ENCODE measurements around the gene FYCO1. TPM values are rescaled to one million over a fixed set of nuclear protein-coding genes. Genes with fewer than 3 reads are reported as not detected.

FYCO1 gene
- total RNA-seq, 2 donors from 2014 or later = 15.5 to 26.2 TPM

DNA sequence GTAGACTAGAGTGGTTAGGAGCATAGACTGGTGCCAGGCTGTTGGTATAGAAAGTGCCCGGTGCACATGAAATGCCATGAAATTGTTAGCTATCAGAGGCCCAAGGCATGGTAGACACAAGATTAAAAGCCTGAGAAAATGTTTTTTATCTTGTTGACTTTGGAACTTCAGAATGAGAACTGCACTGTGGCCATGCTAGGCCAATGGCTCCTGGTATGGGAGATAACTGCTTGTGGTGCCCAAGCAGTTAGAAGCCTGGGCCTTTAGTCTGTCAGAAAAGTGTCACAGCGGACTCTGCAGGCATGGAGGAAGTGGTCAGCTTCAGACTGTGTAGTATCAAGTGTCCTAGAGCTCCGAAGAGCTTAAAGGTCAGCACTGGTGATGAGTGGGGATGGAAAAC is 11.9 kb downstream of the FYCO1 start:
- Mint-ChIP-seq H3K4me3 (peak overlapping the region; percentile 15), H3K36me3 (ENCODE audit: low read depth) (peaks cover 67% of the 10 kb centered on the region), H3K27me3 (no peaks in the 10 kb centered on the region), H3K27ac (peak overlapping the region; percentile 32), H3K4me1 (peaks cover 31% of the 10 kb centered on the region), H3K9me3 (no peaks in the 10 kb centered on the region)
- ATAC-seq (replicated peaks) = no peak

DNA sequence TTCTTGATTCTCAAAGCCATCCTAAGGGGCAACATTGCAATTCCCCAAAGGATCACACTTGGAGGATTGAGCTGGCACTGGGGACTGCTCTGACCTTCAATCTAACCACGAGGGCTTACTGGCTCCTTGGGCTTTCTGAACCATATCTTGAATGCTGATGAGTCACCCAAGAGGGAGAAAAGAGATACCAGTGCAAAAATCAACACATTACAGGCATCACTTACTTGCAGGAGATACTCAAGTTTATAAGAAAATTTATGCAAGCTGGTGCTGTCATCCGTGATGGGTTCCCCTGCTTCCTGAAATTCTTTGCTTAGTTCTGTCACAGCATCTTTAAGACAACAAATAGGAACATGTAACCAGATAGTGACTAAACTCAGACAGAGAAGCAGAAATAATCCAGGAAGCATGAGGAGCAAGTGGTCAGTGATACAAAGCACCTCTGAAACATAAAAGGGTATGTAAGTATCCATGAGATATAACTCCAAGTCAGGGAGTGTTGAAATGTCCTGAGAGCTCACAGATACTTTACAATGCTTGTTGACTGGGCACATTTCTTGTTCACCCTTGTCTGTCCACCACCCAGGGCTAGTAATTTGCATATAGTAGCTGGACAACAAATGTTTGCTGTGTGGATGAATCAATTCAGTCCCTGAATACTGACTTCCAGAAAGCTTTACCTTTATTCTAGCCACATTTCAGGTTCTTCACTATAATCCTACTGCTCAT is 14.1 kb downstream of the FYCO1 start:
- Mint-ChIP-seq H3K4me1 (peaks cover 33% of the 10 kb centered on the region), H3K4me3 (peak overlapping the region; percentile 87), H3K9me3 (peaks cover 4% of the 10 kb centered on the region), H3K36me3 (ENCODE audit: low read depth) (peaks cover 88% of the 10 kb centered on the region), H3K27ac (peak overlapping the region; percentile 98), H3K27me3 (no peaks in the 10 kb centered on the region)
- ATAC-seq (replicated peaks) = peak; percentile 71

DNA sequence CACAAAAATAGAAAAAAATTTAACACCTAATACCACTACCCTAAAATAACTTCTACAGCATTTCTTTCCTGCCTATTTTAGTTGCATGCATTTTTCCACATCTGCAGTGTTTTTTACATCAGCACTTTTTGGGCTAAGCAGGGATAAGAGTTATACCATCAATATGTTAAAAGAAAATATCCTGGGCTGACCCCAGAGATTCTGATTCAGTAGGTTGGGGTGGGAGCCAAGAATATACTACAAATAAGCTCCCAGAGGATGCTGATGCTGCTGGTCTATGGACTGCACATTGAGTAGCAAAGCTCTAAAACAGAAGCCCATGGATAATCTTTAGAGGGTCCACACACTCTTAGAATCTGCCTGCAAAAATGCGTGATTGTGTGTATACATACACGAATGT is 14.8 kb downstream of the FYCO1 start:
- H3K9me3 Mint-ChIP-seq = peaks cover 4% of the 10 kb centered on the region
- peaks cover 39% of the 10 kb centered on the region for H3K4me1 Mint-ChIP-seq
- peak overlapping the region; percentile 98 for H3K27ac Mint-ChIP-seq
- ATAC-seq (replicated peaks) = no peak
- H3K4me3 Mint-ChIP-seq = peak overlapping the region; percentile 87
- peaks cover 95% of the 10 kb centered on the region for H3K36me3 Mint-ChIP-seq (ENCODE audit: low read depth)
- no peaks in the 10 kb centered on the region for H3K27me3 Mint-ChIP-seq

- peak; percentile 37 for ATAC-seq (replicated peaks)
- H3K27ac Mint-ChIP-seq = peak overlapping the region; percentile 98
- peaks cover 99% of the 10 kb centered on the region for H3K36me3 Mint-ChIP-seq (ENCODE audit: low read depth)
- peak overlapping the region; percentile 87 for H3K4me3 Mint-ChIP-seq
- H3K4me1 Mint-ChIP-seq = peaks cover 44% of the 10 kb centered on the region
- H3K27me3 Mint-ChIP-seq = no peaks in the 10 kb centered on the region
- H3K9me3 Mint-ChIP-seq = peaks cover 4% of the 10 kb centered on the region
These were observed 15.3 kb downstream of the FYCO1 start for GRCh38 chr3:45980229-45980813.

- peak overlapping the region; percentile 98 for H3K27ac Mint-ChIP-seq
- peaks cover 44% of the 10 kb centered on the region for H3K4me1 Mint-ChIP-seq
- peaks cover 99% of the 10 kb centered on the region for H3K36me3 Mint-ChIP-seq (ENCODE audit: low read depth)
These were observed 16.2 kb downstream of the FYCO1 start for GRCh38 chr3:45979378-45979777.

DNA sequence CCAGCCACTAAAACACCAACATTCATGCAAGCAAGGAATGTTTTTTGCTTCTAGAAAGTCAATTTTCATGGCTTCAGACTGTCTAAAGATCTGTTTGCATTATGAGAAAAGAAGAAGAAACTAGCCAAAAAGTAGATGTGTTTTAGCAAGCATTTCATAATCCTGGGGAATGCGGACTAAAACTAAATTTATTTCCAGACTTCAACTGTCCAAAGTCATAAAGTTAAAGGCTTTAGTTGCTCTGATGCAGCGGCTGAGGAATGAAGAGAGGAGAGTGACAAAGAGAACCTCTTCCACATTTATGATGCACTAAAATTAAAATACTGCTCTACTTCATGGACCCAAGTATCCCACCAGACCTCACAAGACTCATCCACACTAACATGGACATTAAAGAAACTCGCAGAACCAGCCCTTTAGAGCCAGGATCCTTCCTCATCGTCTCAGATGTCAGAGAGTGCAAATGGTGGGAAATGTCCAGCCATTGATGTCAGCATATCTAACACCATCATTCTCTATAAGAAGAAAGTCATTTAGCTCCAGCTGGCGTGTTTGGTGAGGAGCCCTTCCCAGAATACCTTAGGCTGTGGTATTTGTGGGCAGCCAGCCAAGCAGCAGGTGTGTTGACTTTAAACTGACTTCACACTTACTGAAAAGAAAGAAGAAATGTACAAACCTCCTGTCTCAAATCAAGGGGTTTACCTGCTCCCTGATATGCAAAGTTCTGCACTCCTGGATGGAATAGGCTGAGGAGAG is 17.4 kb downstream of the FYCO1 start:
- H3K4me1 Mint-ChIP-seq = peaks cover 44% of the 10 kb centered on the region
- H3K27me3 Mint-ChIP-seq = no peaks in the 10 kb centered on the region
- peaks cover 4% of the 10 kb centered on the region for H3K9me3 Mint-ChIP-seq
- H3K36me3 Mint-ChIP-seq (ENCODE audit: low read depth) = peaks cover 99% of the 10 kb centered on the region
- ATAC-seq (replicated peaks) = peak; percentile 30
- peak overlapping the region; percentile 87 for H3K4me3 Mint-ChIP-seq
- peak overlapping the region; percentile 98 for H3K27ac Mint-ChIP-seq

More at GRCh38 chr3:45979378-45979777, 16.2 kb downstream of the FYCO1 start:
- H3K4me3 Mint-ChIP-seq = peak overlapping the region; percentile 87
- H3K9me3 Mint-ChIP-seq = peaks cover 4% of the 10 kb centered on the region
- no peak for ATAC-seq (replicated peaks)
- no peaks in the 10 kb centered on the region for H3K27me3 Mint-ChIP-seq

DNA sequence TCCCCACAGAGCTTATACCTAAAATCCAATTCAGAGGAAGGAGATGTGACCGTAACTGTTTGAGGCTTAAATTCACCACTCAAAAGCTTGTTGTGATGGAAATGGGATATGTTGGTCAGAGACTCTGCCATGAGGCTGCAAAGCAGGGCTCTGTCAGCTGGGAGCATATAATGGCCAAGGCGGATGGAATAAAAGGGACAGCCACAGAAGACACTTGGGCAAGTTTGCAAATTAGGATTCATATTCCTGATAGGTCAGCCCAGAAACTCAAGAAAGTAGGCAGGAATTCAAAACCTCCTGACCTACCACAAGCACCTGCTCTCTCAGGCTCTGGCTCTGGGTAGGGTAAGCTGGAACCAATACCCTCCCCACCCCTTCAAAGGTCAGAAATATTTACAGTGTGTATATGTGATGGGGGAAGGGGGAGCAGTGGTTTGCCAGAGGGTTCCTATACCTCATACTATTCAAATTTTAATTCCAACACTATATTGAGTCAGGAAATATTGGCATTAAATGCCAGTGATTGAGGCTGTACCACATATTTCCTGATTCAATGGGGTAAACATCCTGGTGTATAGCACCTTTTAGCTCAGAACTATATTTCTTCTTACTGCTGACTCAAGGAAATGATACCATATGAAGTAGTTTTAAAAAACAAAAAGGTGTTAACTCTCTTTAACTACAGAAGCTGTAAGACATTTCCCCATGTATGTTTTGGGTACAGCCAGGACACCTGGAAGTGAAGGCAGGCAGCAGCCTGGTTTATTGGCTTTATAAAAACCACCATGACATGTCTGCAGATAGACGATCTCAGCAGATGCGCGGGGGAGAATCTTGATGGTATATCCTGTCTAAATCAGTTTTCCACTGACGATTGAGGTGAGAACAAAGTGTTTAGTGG is 19.2 kb downstream of the FYCO1 start:
- ATAC-seq (replicated peaks) = peak; percentile 30
- H3K27ac Mint-ChIP-seq = peak overlapping the region; percentile 44
- no peaks in the 10 kb centered on the region for H3K27me3 Mint-ChIP-seq
- peaks cover 4% of the 10 kb centered on the region for H3K9me3 Mint-ChIP-seq
- H3K4me3 Mint-ChIP-seq = peak overlapping the region; percentile 87
- peaks cover 44% of the 10 kb centered on the region for H3K4me1 Mint-ChIP-seq
- H3K36me3 Mint-ChIP-seq (ENCODE audit: low read depth) = peaks cover 99% of the 10 kb centered on the region

DNA sequence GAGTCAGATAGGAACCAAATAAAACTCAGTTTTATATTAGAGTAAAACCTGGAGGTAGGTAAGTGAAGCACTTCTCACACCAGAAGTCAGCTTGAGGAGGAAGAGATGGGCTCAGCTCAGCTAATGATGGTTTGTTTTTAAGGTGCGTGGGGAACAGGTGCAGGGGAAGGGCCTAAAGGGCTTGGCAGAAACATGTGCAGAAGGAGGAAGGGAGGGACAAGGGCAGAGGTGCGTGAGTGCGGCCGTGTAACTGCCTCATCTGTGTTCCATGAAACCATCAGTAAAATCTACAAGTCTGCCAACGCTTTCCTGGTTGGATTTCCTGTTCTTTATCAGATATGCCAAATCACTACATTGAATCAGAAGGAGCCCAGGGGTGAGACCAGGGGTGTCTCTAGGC is 19.9 kb downstream of the FYCO1 start:
- H3K4me1 Mint-ChIP-seq = peaks cover 44% of the 10 kb centered on the region
- peak overlapping the region; percentile 87 for H3K4me3 Mint-ChIP-seq
- H3K27me3 Mint-ChIP-seq = no peaks in the 10 kb centered on the region
- peaks cover 4% of the 10 kb centered on the region for H3K9me3 Mint-ChIP-seq
- H3K27ac Mint-ChIP-seq = peak overlapping the region; percentile 44
- peaks cover 99% of the 10 kb centered on the region for H3K36me3 Mint-ChIP-seq (ENCODE audit: low read depth)
- ATAC-seq (replicated peaks) = peak; percentile 39

DNA sequence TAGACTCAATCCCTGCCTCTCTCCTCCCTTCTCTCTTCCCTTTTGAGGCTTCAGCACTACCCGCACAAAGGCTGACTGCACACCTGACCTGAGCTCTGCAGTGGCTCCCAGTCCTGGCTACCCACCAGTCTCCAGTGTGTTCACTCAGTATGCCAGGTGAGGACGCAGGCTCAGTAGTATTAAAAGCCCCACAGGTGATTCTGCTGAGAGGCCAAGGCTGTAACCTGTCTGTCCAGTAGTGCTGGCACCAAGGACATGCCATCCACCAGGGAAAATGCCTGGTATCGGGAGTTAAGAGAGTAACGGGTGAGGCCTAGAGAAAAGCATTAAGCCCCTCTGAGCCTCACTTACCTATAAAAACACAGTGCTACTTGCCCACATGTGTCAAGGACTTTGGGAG is 20.9 kb downstream of the FYCO1 start:
- Mint-ChIP-seq H3K27me3 (no peaks in the 10 kb centered on the region), H3K4me3 (peak overlapping the region; percentile 87), H3K9me3 (peaks cover 4% of the 10 kb centered on the region), H3K36me3 (ENCODE audit: low read depth) (peaks cover 99% of the 10 kb centered on the region), H3K27ac (peak overlapping the region; percentile 28), H3K4me1 (peaks cover 43% of the 10 kb centered on the region)
- ATAC-seq (replicated peaks) = no peak

GRCh38 chr3:45972534-45973402 is 22.9 kb downstream of the FYCO1 start:
- ATAC-seq (replicated peaks) = peak; percentile 61
- peaks cover 36% of the 10 kb centered on the region for H3K4me1 Mint-ChIP-seq
- H3K27me3 Mint-ChIP-seq = no peaks in the 10 kb centered on the region
- H3K9me3 Mint-ChIP-seq = no peaks in the 10 kb centered on the region
- H3K27ac Mint-ChIP-seq = peak overlapping the region; percentile 73
- peak overlapping the region; percentile 62 for H3K4me3 Mint-ChIP-seq
- peaks cover 99% of the 10 kb centered on the region for H3K36me3 Mint-ChIP-seq (ENCODE audit: low read depth)

GRCh38 chr3:45969953-45970352 is 25.7 kb downstream of the FYCO1 start:
- Mint-ChIP-seq H3K27ac (no peak overlapping the region), H3K36me3 (ENCODE audit: low read depth) (peaks cover 100% of the 10 kb centered on the region), H3K4me1 (peaks cover 34% of the 10 kb centered on the region)

GRCh38 chr3:45969116-45969515 is 26.5 kb downstream of the FYCO1 start:
- ATAC-seq (replicated peaks) = no peak
- H3K27ac Mint-ChIP-seq = no peak overlapping the region
- no peaks in the 10 kb centered on the region for H3K27me3 Mint-ChIP-seq
- H3K36me3 Mint-ChIP-seq (ENCODE audit: low read depth) = peaks cover 100% of the 10 kb centered on the region
- no peaks in the 10 kb centered on the region for H3K9me3 Mint-ChIP-seq
- no peak overlapping the region for H3K4me3 Mint-ChIP-seq
- peaks cover 38% of the 10 kb centered on the region for H3K4me1 Mint-ChIP-seq

More at GRCh38 chr3:45969953-45970352, 25.7 kb downstream of the FYCO1 start:
- Mint-ChIP-seq H3K4me3 (no peak overlapping the region), H3K27me3 (no peaks in the 10 kb centered on the region), H3K9me3 (no peaks in the 10 kb centered on the region)
- no peak for ATAC-seq (replicated peaks)

DNA sequence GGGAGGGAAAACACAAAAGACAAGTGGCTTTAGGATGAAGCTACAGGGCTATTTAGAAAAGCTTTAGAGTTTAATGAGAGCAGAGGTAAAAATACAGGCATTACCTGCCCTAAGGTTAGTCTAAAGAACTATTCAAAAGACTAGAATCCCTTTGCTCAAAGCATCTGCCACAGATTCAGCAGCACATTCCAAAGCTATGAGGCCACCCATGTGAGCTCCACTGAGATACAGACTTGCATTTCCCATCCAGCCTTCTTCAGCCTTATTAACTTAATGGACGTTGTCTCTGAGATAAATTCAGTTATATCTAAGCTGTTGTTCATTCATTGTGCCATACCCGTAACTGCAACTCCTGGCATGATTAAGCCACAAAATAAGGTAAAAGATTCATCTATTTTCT is 26.9 kb downstream of the FYCO1 start:
- Mint-ChIP-seq H3K36me3 (ENCODE audit: low read depth) (peaks cover 100% of the 10 kb centered on the region), H3K4me3 (peak overlapping the region; percentile 63), H3K9me3 (no peaks in the 10 kb centered on the region), H3K27me3 (no peaks in the 10 kb centered on the region), H3K4me1 (peaks cover 42% of the 10 kb centered on the region), H3K27ac (no peak overlapping the region)
- no peak for ATAC-seq (replicated peaks)

All from activated T-helper 17 cell treated with anti-CD3 and anti-CD28 coated beads, Interleukin-2, amount 50 U/mL, for 72 hours (primary cell).